Measurements from ENCODE around the gene BCAT1.

- no peak for TF ChIP-seq YY1 (IDR thresholded peaks at IDR 0.05; ENCODE audit: extremely low read depth, insufficient replicate concordance, low read depth, low read length)
- TF ChIP-seq, protein P1, sequence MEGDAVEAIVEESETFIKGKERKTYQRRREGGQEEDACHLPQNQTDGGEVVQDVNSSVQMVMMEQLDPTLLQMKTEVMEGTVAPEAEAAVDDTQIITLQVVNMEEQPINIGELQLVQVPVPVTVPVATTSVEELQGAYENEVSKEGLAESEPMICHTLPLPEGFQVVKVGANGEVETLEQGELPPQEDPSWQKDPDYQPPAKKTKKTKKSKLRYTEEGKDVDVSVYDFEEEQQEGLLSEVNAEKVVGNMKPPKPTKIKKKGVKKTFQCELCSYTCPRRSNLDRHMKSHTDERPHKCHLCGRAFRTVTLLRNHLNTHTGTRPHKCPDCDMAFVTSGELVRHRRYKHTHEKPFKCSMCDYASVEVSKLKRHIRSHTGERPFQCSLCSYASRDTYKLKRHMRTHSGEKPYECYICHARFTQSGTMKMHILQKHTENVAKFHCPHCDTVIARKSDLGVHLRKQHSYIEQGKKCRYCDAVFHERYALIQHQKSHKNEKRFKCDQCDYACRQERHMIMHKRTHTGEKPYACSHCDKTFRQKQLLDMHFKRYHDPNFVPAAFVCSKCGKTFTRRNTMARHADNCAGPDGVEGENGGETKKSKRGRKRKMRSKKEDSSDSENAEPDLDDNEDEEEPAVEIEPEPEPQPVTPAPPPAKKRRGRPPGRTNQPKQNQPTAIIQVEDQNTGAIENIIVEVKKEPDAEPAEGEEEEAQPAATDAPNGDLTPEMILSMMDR (IDR thresholded peaks at IDR 0.05 in 2 of 3, conservative IDR thresholded peaks at IDR 0.05 in 1 of 3; ENCODE audit: borderline replicate concordance in 1 of 3, insufficient read depth in 1 of 3, low read depth in 2 of 3, low read length in 2 of 3): no peak
These were observed 48.6 kb upstream of the BCAT1 start for GRCh38 chr12:24997496-24997895.

Measured in HCT116 (cell line).